Heart left ventricle (tissue), 13 donors: ENCODE data around the gene NRSN1.

Source experiments
- CTCF ChIP-seq, 12 donors: fragments of 200-600 bp; sonication (generic) in 4 of 12; IDR thresholded peaks; one replicate each; pipeline versions ENCODE4 v1.5.0 to v1.8.0; 2018 to 2022; ENCODE audit warnings: antibody characterized with exemption in 12 of 12, mild to moderate bottlenecking in 5 of 12
- POLR2A ChIP-seq, 2 donors: fragments of 450-650 bp; IDR thresholded peaks; one replicate each; pipeline ENCODE4 v1.6.1; 2017; ENCODE audit warnings: antibody characterized with exemption in 2 of 2, mild to moderate bottlenecking in 2 of 2, moderate library complexity in 2 of 2
- donor health status: ischemic (EF 13 %, LVEDD 7.1; RV severe dilation, severe dysfunction).
- donor health status: DM: no; HTN: yes; CAD: no.
- donor health status: DM: no; HTN: no; CAD: no.
- donor health status: ischemic (EF 25% LVEDD 6.9; RV normal size, moderate dysfunction).
- donor health status: ischemic (EF 25% LVEDD 5.7; RV mildly dilated, moderate dysfunction).
- donor health status: ischemic (EF 35%, LVEDD 5.7; RV mildly dilated, moderate dysfunction).
- donor health status: nonischemic (EF 11% LVEDD 7.7; RV severe dilation, severe dysfunction).
- donor health status: DM: yes; HTN: yes; CAD: no.
- donor health status: PGD.
- donor health status: ischemic (EF 29% LVEDD 5.4; RV normal size, mild dysfunction).
- donor health status: nonischemic (EF 23%, LVEDD 6.1; RV moderate dilation, normal function).

- no peak for TF ChIP-seq POLR2A (IDR thresholded peaks at IDR 0.05)
- TF ChIP-seq CTCF (IDR thresholded peaks at IDR 0.05): no peak
These were observed 22.7 kb downstream of the NRSN1 start for GRCh38 chr6:24148684-24149083.
